GM19455 (cell line): Measurements from ENCODE around the gene SDSL.

Experiments
- ATAC-seq: cut with Tn5 transposase; IDR thresholded peaks from one replicate; pipeline ENCODE4 v1.9.1; 2021; ENCODE audit not compliant: unreplicated experiment

Gene SDSL

DNA sequence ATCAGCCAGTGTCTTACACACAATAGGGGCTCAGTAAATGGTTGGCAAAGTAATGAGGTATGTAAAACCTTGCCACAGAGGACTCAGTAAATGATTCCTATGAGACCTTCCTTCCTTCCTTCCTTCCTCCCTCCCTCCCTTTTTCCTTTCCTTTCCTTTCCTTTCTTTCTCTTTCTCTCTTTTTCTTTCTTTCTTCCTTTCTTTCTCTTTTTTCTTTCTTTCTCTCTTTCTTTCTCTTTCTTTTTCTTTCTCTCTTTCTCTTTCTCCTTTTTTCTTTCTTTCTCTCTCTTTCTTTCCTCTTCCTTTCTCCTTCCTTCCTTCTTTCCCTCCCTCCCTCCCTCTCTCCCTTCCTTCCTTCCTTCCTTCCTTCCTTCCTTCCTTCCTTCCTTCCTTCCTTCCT is 26.0 kb upstream of the SDSL start:
- ATAC-seq: no peak

DNA sequence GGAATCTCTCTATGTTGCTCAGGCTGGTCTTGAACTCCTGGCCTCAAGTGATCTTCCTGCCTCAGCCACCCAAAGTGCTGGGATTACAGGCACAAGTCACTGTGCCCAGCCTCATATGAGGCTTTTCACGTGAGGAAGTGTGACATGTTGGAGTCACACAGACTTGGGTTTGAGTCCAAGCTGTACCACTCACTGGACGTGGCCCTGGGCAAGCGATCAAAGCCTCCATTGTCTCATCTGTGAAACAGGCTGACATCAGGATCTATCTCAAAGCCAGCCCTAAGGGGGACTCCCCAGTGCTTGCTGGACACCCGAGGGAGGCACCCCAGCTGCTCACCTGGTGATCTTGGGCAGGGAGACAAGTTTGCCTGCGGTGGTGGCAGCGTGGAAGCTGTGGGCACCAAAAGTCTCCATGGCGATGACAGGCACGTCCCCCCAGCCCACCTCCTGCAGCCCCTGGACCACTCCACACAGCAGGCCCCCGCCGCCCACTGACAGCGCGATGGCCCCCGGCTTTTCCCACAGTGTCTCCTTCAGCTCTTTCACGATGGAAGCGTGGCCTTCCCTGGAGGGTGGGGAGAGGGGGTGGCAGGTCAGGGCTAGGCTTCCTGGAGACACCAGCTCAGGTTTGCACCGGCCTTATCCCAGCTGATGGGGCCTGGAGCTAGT is 25.2 kb upstream of the SDSL start:
- no peak for ATAC-seq

DNA sequence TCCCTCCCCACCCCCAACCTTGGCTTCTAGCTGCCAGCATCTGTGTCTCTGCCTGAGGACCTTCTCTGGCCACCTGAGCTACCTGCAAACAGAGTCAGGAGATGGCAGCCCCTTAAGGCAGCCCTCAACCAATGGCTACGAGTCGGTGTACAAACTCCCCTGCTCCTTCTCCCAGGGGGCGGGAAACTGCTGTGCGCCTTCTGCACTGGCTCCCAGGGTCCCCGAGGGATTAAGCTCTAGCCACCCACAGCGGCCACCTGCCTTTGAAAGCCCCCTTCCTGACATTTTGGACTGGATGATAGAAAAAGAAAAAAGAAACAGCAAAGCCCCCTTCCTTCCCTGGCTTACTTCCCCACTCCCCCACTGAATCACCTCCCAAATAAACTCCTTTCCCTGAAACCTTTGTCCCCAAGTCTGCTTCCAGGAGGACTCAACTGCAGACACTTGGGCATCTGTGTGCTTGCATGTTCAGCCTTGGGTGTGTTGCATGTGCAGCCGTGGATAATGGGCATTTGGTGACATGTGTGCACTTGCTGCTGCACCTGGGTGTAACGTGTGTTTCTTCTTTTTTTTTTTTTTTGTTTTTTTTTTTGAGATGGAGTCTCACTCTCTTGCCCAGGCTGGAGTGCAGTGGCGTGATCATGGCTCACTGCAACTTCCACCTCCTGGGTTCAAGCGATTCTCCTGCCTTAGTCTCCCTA is 24.5 kb upstream of the SDSL start:
- no peak for ATAC-seq

DNA sequence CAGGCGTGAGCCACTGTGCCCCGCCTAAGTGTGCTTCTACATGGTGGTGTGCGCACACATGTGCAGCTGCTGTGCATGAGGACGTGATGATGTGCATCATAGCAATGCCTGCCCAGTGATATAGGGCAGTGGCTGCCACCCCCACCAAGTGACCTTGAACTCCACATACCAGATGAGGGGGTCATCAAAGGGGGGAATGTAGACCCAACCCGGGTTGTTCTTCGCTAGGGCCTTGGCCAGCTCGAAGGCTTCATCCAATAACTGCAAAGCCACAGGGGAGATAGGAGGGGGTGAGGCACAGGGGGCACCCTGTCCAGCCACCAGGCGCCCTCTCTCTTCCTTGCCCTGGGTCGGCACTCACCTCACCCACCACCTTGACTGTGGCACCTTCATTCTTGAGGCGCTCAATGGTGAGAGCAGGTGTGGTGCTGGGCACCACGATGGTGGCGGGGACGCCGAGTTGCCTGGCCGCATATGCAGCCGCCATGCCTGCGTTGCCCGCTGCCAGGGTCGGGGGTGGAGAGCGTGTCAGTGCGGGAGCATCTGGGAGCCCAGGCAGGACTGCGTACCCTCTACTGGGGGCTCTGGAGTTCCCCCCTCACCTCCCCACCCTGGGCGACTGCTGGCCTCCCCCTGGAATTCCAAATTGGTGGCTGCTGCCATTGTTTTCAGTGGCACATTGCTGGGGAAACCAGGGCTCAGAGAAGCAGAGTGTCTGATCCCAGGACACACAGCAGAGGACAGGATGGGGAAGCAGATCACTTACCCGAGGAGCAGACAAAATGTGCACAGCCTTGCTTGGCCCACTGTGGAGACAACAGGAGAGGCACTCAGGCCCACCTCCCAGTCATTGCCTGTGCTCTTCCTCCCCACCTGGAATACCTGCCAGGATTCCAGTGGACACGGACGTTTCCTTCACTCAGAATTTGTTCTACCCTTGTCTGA is 23.6 kb upstream of the SDSL start:
- no peak for ATAC-seq

DNA sequence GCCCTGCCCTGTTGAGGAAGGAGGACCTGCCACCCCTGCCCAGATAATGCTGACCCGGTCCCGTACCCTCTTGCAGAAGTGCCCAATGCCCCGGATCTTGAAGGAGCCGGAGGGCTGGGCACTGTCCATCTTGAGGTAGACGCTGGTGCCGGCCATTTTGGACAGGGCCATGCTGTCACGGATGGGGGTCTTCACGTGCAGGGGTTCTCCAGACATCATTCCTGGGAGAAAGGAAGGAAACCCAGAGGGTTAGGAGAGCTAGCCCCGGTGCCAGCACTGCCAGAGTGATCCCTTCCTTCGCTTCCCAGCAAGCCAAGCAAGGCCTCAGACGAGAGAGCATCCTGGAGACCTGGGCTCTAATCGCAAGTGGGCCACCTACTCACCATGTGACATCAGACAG is 22.7 kb upstream of the SDSL start:
- ATAC-seq: no peak

DNA sequence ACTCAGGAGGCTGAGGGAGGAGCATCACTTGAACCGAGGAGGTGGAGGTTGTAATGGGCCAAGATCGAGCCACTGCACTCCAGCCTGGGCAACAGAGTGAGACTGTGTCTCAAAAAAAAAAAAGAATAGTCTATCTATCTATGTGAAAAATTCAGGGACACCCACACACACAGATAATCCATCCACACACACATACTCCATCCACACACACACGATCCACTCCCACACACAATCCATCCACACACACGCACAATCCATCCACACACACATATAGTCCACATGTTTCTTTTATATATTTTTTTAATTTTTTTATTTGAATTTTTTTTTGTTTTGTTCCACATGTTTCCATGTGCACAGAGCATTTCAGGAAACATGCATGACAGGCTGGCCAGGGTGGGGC is 21.8 kb upstream of the SDSL start:
- ATAC-seq: no peak

DNA sequence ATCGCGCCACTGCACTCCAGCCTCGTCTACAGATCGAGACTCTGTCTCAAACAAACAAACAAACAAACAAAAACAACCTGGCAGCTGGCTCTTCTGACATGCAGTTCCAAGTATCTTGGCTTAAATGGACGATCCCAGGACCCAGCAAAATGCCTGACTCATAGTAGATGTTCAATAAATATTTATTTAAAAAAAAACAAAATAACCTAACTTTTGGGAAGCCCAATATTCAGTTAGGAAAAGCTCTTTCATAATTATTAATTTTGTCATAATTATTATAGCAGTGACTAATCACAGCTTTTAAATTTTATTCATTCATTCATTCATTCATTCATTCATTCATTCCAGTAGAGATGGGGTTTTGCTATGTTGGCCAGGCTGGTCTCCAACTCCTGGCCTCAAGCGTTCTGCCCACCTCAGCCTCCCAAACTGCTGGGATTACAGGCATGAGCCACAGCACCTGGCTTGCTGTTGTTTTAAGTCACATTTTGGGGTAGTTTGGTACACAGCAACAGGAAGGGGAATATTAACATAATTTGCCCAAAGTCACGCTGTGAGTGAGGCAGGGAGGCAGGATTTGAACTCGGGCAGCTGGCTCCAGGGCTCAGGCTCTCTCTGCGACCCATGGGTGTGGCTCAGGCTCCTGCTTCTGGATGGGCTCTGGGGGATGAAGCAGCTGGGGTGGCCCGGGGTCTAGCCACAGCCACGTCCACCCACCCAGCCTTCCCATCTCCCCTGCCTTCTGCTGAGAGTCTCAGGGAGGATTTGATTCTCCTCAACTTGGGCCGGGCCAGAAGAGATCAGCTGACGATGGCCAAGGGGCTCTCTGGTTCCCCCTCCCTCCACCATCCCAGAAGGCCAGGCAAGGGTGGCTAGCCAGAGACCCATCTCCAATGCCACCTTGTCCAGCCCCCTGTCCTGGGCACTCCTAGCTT is 20.8 kb upstream of the SDSL start:
- no peak for ATAC-seq

DNA sequence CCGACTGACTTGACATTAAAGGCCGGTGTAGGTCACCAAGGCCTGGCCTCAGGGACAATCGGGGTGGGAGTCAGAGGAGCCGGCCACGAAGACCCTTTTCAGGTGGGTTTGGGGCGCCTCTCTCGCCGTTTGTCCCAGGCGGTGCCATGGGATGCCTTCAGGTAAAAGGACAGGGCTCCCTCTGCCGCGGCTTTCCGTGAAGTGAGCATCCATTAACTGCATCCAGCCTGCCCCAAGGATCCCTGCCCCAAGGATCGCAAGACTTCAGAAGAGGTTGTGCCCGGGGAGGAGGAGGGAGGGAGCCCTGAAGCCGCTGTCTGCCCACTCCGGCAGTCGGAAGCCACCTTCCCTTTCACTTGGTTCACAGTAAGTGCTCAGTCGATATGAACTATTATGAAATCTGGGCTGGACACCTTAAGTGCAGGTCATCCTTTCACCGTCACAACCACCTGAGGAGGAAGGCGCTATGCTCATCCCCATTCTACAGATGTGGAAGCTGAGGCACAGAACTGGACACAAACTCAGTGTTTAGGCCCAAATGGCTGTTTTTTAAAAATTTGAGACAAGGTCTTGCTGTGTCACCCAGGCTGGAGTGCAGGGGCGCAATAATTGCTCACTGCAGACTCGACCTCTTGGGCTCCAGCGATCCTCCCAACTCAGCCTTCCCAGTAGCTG is 19.5 kb upstream of the SDSL start:
- ATAC-seq: no peak

DNA sequence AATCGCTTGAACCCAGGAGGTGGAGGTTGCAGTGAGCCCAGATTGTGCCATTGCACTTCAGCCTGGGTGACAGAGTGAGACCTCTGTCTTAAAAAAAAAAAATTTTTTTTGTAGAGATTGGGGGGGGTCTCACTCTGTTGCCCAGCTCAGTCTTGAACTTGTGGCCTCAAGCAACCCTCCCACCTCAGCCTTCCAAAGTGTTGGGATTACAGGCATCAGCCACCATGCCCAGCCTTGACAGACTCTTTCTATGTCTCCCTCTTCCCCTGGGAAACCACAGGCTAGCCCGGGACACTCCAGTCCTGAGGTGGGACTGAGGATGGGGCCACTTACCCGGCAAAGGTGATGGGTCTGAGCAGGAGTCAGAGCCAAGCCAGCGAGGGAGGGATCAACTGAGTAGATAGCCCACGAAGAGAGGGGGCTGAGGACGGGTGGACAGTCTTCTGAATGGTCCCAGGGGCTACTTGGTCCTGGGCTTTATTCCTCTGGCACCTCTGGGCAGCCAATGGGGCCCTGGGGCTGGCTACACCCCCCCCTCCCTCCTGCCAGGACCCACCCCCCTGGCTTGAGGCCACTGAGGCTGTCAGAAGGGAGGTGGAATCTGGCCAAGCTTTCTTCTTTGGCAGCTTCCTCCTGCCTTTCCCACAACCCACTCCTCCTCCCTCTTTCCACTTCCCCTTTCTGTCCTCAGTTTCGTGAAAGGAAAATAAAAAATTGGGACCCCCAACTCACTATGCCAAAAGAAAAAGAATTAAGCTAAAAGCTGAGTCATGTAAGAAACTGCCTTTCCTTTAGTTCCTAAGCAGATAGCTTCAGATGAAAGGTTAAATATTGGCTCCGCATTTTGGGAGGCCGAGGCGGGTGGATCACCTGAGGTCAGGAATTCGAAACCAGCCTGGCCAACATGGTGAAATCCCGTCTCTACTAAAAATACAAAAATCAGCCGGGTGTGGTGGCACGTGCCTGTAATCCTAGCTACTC is 18.5 kb upstream of the SDSL start, which contains the start of gene SDS:
Gene SDS, minus strand, starts transcription at position 453 of the 981 bp plus-strand sequence. CDS start 4,179 bp downstream, outside the sequence.
- ATAC-seq: no peak

DNA sequence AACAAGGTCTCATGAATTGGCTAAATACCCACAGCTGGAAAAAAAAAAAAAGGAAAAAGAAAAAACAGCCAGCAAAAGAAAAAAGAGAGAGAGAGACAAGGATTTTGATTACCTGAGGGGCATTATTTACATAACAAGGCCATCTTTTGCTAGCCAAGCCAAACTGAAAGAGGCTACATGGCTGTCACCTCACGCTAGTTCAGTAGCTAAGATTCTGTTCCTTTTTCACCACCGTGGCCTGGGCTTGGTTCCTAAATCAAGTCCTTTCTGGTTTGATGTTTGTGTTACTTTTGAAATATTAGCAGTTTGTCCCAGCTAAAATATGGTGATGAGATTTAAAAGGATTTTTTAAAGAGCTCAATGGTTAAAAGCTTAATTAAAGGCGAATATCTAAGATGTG is 16.5 kb upstream of the SDSL start:
- no peak for ATAC-seq

DNA sequence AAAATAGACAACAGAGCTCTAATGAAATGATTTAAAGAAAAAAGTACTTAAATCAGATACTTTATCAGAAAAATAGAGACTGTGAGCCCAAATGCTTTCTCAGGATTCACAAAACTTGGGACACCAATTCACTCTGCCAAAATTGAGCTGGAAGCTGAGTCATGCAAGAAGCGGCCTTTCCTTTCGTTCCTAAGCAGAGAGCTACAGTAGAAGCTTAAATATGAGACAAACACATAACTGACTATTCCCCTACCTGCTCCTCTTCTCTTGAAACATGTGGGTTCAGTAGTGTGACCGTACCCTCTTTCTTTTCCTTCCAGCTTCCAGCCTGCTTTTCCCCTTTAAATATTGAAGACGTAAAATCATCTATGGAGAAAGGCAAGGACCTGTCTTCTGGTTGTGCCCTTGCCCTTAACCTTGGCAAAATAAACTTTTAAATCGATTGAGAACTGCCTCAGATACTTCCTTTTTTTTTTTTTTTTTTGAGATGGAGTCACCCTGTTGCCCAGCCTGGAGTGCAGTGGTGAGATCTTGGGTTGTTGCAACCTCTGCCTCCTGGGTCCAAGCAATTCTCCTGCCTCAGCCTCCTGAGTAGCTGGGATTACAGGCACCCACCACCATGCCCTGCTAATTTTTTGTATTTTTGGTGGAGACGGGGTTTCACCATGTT is 14.1 kb upstream of the SDSL start:
- no peak for ATAC-seq

DNA sequence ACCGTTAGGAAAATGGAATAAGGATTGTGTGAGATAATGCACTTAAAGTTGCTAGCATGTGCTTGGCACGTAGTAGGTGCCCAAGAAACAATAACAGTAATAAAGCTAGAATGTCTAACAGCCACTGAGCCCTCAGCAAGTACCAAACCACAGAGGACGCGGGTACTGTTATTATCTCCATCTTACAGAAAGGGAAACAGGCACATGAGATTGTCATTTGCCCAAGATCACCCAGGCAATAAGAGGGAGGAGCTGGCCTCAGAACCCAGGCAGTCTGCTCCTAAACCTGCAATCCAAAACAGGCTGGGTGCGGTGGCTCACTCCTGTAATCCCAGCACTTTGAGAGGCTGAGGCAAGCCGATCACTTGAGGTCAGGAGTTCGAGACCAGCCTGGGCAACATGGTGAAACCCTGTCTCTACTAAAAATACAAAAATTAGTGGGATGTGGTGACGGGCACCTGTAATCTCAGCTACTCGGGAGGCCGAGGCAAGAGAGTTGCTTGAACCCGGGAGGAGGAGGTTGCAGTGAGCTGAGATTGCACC is 13.4 kb upstream of the SDSL start:
- no peak for ATAC-seq

DNA sequence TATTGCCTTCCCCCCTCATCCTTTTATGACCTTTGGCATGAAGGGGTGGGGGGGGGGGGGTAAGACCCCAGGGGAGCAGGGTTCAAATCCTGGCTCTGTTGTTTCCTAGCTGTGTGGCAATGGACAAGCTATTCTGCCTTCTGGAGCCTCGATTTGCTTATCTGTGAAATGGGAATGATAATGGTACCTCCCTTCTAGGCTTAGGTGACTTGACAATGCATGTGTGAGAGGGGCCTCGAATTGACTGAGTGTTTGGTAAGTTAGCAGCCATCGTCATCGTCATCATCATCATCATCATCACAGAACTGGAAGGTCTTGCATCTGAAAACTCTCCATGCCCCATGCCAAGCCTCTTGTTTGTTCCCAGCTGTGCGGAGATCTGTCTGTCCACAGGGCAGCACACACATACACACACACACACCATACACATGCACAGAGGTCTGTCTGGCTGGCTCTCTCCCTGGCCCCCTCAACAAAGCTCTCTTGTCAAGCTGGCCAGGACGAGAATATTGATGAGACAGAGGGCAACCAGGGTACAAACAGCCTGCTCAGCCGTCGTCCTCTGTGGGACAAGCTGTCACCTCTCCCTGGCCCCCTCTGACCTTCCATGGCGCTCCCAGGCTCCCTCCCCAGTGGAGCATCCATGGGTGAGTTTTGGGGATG is 12.6 kb upstream of the SDSL start:
- no peak for ATAC-seq

DNA sequence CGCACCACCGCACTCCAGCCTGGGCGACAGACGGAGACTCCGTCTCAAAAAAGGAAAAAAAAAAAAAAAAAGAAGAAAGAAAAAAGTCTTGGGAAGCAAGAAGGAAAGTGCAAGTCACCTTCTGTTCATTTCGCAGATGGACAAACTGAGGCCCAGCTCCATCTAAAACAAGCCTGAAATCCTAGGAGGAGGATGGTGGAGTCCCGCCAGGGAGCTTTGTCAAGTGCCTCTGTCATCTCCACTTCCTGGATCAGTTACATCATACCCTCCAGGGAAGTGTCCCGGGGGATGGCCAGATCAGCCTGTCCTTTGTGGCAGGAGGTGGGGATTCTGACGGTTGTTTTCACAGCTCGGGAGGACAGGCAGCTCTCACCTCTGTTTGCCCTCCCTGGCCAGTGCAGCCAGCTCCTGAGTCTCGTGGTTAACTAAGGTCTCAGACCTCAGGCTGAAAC is 8.7 kb upstream of the SDSL start:
- no peak for ATAC-seq

DNA sequence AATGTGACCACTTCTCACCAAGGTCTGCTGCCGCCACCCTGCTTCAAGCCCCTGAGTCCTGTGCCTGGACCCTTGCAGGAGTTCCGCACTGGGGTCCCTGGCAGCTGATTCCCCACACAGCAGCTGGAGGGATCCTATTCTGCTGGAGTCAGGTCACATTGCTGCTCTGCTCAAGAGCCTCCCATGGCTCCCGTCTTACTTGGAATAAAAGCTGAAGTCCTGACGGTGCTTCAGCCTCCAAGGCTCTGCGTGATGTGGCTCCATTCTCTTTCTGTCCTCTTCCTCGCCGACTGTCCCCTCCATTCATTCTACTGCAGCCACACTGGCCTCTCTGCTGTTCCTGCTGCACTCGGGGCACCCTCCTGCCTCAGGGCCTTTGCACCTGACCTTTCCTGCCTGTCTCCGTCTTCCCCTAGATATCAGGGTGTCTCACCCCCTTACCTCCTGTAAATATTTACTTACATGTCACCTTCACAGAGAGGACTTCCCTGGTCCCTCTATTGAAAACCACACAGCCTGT is 7.6 kb upstream of the SDSL start:
- no peak for ATAC-seq

DNA sequence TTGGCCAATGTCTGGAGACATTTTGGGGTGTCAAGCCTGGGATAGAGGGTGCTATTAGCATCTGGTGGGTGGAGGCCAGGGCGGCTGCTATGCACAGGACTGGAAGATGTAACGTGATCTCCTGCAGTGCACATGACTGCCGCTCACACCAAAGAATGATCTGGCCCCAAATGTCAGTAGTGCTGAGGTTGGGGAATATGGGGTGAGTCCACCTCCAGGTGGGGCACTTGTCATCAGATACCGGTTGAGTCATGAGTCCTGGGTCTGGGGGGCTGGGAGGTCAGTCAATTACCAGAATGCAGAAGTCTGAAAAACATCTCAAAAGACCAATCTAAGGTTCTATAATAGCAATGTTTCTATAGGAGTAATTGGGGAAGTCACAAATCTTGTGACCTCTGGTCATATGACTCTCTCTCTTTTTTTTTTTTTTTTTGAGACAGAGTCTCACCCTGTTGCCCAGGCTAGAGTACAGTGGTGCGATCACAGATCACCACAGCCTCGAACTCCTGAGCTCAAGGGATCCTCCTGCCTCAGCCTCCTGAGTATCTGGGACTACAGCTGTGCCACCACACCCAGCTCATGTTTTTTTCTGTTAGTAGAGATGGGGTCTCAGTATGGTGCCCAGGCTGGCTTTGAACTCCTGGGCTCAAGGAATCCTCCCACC is 6.0 kb upstream of the SDSL start:
- no peak for ATAC-seq
